GM19467 (cell line): ENCODE data around the gene PTPRK.

Source experiments
- ATAC-seq: cut with Tn5 transposase; IDR thresholded peaks from one replicate; pipeline ENCODE4 v1.9.1; 2021; ENCODE audit warnings: mild to moderate bottlenecking, moderate library complexity; ENCODE audit not compliant: unreplicated experiment

PTPRK gene

DNA sequence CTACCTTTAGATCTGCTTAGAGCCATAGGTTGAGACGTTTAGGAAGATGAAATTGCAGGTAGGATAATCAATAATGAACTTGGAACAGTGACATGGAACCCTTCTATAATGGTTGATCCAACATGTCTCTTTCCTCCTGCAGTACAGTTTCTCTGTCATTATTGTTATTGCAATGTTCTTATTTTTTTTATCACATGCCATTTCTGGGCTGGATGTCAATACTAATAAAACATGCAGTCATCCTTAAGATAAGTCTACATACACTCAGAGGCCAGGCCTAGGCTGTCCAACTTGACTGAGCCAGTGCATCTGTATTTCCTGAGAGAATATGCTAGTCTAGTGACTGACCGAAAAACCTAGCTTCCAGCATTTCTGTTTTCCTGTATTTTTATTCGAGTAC lies 544.3 kb downstream of the PTPRK start:
- ATAC-seq, result no peak

GRCh38 chr6:127972815-127973214 lies 547.6 kb downstream of the PTPRK start:
- no peak for ATAC-seq

GRCh38 chr6:127971945-127972391 lies 548.4 kb downstream of the PTPRK start:
- ATAC-seq, result no peak

DNA sequence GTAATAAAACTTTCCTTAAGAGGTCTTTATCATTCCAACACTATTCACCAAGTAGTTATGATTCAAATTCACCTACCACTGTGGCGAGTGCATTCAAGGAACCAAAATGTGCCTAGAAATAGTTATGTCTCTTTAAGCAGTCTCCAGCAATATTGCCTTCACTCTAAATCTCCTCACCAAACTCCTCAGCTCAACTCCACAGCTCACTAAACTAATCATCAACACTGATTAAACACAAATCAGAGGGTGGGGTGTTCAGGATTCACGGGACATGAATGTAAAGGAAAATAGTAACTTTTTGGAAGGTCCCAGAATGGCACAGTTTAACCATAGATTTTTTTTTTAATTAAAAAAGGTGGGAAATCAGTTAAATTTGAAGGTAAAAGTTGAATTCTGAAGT lies 549.0 kb downstream of the PTPRK start:
- no peak for ATAC-seq

- no peak for ATAC-seq
These were observed 550.7 kb downstream of the PTPRK start for GRCh38 chr6:127969701-127970100.

- no peak for ATAC-seq
These were observed 552.0 kb downstream of the PTPRK start for GRCh38 chr6:127968394-127968793.

DNA sequence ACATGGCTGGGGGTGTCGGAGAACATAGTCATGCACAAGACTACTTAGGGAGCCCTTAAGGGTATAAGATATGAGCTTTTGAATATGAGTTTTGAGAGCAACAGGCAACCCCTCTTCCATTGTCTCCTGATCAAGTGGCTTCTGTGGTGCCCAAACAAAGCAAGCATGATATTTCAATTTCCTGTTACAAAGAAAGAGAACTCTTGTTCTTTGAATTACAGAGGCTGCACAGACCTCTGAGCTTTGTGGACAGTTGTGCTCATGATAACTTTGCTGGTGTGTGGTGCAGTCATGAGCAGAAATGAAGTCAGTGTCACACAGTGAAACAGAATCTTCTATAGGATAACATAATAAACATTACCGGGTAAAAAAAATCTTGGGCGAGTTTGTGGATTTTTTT lies 552.7 kb downstream of the PTPRK start:
- ATAC-seq, result no peak

DNA sequence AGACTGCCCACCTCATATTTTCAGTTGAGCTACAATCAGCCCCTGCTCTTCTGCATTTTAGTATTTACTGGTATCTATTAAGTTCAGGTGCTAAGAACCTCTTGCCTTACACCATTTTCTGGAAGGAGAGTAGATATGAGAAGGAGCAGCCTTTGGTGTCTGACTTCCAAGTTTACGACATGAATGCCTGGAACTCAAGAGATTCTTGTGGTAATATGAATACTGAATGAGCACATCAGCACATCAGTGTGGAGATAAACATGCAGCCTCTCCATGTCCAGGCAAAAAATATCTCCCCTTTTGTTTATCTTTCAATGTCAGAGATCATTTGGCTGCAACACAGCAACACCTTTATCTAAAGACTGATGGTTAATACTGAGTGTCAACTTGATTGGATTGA lies 553.8 kb downstream of the PTPRK start:
- ATAC-seq, result no peak

DNA sequence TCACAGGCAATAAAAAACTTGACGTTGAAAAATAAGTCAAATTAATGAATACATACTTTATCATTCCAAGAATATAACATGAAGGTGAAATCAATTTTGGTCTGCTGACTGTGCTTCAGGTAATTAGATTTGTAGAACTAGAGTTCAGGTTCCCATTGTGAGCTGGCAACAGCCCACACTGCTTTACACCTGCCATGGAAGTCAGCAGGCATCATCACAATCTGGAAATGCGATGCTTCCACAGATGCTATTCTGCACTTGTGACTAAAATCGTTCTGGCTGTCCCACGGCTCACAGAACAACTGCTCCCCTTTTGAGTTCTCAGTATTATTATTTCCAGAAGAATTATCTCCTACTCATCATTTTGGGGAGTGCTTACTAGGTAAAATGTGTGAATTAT lies 556.9 kb downstream of the PTPRK start:
- no peak for ATAC-seq

GRCh38 chr6:127959869-127960268 lies 560.5 kb downstream of the PTPRK start:
- ATAC-seq, result no peak

GRCh38 chr6:127956956-127957355 lies 563.4 kb downstream of the PTPRK start:
- ATAC-seq, result no peak

GRCh38 chr6:127956260-127956888 lies 564.0 kb downstream of the PTPRK start:
- no peak for ATAC-seq

DNA sequence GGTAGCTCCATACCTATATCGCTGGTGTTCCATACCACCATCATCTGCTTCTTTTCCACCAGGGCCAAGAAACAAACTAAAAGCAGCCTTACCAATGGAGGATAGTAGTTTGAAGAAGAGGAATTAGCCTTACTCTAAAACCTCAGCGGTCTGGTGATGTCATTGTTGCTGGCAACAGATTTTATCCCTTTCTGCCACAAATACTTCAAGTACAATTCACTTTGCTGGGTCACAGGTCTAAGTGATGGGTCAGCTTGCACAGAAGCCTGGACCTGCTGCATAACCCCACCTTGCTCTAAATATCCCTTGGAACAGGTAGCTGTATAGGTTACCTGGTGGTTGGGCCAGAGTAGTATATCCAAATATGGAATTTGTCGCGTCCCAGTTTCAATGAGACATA lies 566.3 kb downstream of the PTPRK start:
- no peak for ATAC-seq

DNA sequence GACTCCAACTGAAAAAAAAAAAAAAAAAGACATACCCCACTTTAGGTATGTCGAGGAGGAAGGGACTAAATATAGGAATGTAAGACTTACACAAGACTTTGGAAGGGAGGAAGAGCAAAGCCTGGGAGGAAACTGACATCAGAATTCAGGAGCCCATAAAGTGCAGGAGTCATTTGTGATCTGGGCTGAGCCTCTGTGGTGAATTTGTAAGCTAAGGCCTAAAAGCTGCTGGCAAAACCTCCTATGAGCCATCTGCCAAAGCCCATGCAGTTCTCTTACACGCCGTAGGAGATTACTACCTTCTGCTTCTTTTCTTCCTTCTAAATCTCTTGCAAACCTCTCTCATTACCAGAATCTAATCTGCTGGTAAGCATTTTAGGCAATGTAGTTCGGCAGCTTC lies 567.6 kb downstream of the PTPRK start:
- no peak for ATAC-seq

DNA sequence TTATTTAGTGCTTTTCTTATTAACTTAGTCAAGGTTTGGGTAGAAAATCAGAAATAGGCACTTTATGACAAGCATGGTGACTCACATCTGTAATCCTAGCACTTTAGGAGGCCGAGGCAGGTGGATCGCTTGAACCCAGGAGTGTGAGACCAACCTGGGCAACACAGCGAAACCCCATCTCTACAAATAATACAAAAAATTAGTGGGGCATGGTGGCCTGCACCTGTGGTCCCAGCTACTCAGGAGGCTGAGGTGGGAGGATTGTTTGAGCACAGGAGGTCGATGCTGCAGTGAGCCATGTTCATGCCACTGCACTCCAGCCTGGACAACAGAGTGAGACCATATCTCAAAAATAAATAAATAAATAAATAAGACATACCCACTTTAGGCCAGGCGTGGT lies 568.2 kb downstream of the PTPRK start:
- ATAC-seq, result no peak

DNA sequence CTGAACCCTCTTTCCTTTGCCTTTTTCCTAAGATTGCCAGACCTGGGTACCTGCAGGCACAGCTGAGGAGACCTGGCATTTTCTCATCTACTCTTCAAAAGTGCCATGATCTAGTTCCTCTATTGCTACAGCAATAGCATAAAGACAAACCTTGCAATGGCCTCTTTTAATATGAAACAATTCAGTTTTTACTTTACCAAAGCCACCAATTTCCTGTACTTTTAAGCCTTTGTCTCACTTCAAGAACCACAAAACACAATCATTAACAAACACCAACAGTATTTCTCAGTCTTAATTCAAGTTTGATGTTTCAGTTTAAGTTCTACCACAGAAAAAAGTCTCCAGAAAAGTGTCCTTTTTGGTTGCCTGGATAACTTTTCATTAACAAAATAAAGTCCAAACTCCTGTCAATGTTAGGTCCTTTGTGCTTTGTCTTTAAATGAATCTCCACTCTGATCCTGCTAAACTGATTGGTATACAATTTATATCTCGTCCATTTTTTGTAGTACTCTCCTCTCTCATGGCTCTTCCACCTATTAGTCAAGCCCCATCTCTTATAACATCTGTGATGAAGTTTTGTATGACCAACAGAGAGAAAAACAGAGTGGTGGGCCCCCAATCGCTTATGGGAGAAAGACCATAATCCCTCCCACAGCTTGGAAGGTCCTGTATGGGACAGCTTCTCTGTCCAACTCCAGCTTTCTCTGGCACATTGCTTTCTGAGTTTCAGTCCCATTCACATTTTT lies 569.1 kb downstream of the PTPRK start:
- ATAC-seq, result peak; percentile 76

DNA sequence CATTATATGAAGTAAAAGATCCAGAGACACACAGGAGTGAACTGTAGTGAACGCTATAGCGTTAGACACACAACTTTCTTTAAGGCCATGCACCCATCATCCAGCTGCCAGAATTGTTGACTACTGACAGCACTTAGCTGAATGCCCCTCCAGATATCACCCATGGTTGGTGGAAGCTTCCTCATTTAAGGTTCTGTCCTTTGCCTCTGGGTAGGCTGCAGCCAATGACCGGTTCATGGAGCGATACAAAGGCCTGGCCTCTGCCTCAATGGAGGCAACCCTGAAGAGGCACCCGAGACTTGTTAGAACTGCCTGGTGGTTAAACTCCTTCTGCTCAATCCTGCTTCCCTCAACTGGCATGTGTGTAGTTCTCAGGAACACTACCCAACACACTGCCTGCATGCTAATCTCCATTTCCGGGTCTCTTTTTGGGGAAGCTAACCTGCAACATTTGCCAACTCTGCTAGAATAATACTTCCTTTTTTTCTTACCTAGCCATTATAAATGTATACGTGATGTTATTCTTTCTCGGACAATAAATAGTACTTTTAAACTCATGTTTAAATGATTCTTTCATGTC lies 569.7 kb downstream of the PTPRK start:
- ATAC-seq, result peak; percentile 46

- no peak for ATAC-seq
These were observed 571.1 kb downstream of the PTPRK start for GRCh38 chr6:127949251-127949650.

GRCh38 chr6:127946388-127946787 lies 574.0 kb downstream of the PTPRK start:
- no peak for ATAC-seq

DNA sequence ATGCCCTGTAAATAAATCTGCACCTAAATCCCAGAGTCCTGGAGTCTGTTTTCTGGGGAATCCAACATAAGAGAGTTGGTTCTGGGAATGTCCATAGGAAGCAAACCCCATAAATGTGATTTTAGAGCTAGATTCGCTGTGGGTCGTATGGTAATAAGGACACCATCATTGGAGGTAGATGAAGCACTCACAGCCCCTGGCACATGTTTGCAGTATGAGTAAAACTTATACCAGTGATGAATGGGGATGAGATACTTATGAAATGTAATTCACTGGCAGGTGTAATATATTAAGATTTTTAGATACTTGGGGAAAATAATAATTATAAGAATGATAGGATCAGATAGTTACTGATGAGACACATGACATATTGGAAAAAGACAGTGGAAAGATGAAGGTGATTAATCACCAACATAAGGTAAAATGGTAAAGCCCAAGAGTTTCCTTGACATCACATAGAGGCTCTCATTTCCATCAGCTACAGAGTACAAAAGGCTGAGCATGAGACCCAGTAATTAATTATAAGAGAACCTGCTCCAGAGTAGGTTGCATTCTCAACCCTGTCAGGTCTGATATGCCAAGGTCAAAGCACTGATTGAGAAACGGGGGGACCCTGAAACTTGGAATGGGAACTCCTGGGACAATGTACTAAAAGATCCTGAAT lies 574.8 kb downstream of the PTPRK start:
- no peak for ATAC-seq

- ATAC-seq, result no peak
These were observed 579.2 kb downstream of the PTPRK start for GRCh38 chr6:127941228-127941627.
